GM21381 (cell line): ENCODE data around the gene TRIM3.

Experiments
- ATAC-seq: cut with Tn5 transposase; IDR thresholded peaks from one replicate; pipeline ENCODE4 v1.9.1; 2021; ENCODE audit warnings: mild to moderate bottlenecking, moderate library complexity; ENCODE audit not compliant: unreplicated experiment

The TRIM3 gene

DNA sequence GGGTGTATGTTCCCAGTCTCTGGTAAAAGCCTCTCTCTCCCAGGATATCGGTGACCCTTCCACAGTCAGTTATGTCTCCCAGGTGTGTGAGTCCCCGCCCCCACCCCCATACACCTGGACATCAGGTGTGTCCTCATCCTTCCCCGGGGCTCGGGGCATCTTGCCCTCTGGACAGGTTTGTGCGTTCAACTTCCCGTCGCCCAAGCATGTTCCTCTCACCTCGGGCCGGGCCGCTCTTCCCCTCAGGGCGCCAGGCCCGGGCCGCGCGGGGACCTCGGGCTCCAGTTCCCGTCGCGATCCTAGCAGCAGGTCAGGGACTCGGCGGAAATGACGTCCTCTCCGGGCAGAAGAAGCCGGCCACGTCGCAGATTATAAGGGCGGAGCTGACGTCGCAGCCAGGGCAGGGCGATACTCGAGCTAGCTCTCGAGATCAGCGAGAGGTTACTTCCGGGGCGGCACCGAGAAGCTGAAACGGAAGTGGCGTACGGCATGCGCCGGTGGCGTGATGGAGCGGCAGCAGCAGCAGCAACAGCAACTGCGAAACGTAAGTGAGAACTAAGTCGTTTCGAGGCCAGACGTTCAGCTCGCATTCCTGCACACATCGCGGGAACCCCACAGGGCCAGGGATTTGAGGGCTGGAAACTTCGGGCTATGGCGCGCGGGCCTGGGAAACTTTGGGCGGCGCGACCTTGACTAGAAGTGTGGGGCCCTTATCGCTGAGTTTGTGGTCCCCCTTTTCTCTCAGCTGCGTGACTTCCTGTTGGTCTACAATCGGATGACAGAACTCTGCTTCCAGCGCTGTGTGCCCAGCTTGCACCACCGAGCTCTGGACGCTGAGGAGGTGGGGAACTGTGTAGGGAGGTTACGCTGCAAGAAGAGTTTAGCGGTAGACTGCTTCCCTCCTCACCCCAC is 7.5 kb upstream of the TRIM3 start, which contains the start of the genes ARFIP2 and TIMM10B:
Gene ARFIP2, minus strand, starts transcription at position 320 of the 912 bp plus-strand sequence. CDS start 910 bp downstream, outside the sequence.
Gene TIMM10B, plus strand, starts transcription at position 490 of the 912 bp plus-strand sequence. Its CDS starts 16 bp downstream, at position 506.
- ATAC-seq = peak; percentile 99

DNA sequence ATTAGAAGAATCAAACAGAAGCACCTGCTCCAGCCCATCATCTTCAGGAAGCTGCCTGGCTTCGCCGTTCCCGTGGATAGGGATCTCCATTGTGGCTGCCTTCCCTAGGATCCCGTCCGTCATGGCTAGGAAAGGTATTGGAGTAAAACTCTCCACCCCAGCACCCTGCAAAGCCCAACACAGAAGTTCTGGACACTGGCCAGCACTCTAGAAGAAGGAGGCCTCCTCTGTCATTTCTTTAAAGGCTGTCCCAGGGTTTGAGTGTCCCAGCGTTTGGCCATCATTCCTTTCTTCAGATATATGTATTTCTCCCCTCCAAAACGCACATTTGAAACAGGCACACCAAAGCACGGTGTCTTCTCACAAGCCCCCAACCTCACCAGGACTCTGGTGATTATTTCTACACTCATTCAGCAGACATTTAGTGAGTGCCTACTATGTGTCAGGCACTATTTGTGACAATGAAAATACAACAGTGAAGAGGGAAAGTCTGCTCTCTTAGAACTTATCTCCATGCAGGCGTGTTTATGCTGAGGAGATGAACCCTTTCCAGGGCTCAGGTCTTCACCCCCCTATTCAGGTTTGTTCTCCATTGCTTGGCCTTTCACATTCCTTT is 6.7 kb upstream of the TRIM3 start:
- no peak for ATAC-seq

DNA sequence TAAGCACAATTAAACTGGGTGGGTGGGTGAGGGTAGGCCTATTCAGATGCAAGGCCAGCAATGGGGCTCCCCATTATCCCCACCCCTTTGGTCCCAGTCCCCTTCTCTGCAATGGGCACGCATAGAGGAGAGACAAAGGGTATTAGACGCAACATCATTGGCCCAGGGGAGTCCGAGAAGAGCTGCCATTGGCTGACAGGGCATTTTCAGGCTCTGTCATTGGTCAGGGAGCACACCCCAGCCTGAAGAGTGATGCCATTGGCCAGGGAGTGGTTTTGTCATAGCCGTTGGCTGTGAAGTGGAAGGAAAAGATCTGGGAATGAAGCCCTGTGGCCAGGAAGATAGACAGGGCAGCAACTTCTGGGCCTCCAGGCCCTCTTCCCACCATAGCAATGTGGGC is 2.8 kb upstream of the TRIM3 start:
- no peak for ATAC-seq

DNA sequence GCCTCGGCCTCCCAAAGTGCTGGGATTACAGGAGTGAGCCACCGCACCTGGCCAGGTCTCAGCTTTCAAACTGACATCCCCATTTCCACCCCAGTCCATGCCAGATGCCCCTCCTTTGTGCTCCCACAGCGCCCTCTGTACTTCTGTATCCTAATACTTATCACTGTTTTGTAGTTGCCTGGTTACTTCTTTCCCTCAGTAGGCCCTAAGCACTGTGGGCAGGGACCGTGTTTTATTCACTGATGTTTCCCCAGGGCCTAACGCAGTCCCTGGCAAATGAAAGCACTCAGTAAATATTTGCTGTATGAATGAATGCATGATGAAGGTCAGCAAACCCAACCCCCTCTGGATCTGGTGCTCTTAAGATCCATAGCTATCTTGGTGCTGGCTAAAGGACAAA is 2.2 kb upstream of the TRIM3 start:
- no peak for ATAC-seq

DNA sequence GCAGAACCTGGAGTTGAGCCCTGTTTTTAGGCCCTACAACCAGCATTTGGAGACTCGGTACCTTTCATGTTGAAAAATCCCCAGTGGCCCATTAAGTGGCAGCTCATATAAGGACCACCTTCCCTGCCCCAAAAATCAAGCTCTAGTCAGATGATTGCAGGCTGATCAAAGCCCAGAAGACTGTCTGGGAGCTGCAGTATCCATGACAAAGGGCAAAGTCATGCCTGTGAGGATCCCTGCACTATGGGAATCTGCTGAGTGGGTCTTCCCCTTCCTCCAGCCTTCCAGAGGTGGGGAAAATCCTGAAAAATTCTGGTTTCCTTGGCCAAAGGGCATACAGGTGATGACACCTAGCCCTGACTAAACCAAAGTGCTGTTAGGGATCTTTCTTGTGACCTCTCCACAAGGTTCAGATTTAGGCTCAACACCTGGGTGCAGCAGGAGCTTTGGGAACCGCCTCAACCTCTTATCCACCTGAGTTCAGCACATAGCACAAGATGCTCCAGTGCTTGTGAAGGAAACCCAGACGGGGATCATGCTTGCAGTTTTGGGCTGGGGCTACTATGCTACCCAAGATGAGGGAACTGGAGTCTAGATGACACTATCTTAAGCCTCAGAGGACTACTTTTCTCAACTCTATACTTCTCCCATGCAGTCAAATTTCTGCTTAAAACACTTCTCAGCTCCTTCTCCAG is 1.2 kb upstream of the TRIM3 start:
- ATAC-seq = no peak

DNA sequence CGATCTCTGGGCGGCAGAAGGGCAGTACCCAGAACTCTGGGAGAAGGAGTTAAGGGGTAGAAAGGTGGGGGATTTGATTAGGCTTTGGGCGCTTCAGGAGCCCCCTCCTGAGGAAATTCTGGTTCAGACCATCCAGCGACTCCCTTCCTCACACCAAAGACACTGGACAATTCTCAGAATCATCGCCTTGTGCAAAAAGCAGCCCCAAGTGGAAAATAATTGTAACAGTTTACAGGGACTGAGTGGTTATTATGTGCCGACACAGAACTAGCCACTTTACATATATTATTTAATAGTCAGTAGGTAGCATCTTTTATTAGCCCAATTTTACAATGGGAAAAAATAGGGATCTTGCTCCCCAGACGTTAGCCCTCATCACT is 662 bp upstream of the TRIM3 start:
- ATAC-seq = no peak

DNA sequence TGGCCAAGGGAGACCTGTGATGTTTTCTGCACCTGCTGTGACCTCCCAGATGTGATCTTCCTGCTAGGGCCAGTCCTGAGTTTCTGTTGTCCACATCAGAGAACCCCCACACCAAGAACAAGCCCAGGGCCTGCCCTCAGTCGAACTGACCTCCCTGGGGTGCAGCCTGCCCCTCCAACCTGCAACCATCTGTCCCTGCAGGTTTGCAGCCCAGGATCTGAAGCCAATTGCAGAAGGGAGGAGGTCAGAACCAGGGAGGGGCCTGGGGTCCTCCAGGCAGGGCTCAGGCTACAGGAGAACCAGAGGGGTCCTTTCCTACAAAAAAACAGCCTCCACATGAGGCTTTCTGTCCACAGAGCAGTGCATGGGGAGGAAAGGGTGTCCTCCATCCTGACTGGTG is 807 bp downstream of the TRIM3 start:
- ATAC-seq = no peak

DNA sequence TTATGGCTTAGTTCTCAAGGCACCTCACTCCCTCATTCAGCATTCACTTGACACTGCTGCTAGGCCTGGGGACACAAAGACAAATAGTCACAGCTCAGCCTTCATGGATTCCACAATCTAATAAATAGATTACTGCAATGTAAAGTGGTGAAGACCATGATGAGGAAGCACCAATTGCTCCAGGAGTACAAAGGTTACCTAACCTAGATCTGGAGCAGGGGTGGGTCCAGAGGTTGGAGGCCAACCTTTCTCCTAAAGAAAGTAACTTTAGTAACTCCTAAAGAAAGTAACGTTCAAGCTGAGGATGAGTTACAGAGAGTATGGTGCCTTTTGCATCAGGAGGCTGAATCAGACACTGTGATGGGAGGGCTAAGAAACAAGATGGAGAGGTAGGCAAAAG is 4.1 kb downstream of the TRIM3 start:
- no peak for ATAC-seq

DNA sequence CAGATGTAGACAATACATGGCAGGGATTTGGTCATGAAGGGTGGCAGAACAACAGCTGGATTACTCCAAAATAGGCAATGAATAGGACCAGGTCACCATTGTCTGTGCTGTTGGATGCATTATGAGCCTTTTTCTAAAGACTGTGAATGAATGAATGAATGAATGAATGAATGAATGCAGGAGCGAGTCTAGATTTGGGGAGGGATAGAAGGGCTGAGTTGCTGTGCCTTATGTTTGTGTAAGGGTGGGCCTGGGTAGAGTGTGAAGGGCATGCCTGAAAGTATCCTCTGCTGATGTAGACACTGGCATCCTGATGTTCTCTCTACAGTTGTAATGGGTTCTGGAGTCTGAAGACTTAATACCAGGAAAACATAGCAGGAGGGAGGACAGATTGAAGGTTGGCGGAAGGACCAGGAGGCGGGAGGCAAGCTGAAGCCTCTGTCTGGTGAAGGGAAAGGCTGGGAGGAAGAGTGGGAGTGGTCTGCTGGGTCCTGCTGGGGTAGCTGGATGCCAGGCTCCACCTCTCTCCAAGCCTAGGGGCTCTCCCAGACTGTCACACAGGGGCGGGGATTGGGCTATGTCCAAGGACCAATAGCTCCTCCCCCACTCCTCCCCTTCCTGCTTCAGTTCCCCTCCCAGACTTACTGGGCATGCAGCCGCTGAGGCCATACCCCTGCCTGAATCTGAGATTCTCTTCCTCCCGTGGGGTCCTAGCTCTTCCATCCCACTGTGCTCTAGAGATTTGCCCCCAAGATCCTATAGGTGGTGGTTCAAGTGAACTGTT is 4.8 kb downstream of the TRIM3 start:
- peak; percentile 48 for ATAC-seq

DNA sequence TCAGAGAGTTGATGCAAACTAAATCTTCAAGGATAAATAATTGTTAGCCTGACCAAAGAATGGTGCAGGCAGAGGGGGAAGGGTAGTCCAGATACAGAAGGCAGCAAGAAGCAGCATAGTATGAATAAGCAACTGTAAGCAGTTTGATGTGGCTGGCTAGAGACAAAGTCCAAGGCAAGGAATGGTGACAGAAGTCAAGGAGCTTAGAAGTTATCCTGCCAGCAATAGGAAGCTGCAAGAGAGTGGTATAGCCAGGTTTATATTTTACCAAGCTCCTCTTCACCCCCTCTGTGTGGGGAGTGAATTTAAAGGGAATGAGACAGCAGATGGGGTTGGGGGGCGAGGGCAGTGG is 14.7 kb downstream of the TRIM3 start:
- ATAC-seq = no peak

DNA sequence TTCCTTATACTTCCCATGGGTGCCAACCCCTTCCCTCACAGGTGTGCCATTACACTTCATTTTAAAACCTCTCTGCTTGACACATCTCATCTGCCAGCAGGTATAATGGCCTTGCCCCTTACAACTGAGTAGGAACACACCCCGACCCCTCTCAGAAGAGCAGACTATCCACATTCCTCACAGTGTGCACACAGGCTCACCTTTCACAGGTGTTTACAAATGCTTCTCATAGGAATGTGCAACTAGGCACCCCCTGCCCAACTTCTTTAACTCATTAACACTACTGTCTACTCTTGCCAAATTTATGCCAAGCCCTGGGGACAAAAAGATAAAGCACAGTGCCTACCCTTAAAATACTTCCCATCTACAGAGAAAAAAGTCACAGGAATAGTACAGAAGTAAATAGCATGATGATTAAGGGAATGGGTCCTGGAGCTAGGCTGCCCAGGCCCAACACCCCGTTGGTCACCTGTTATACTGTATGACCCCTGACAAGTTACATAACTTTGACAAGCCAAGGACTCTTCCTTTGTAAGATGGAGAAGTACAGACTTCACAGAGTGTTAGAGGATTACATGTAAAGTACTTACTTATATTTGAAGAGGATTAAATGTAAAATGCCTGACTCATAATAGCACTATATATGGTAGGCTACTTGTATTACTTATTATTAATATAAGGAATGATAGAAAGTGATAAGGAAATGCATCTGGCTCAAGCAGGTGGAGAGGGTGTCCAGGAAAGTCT is 15.2 kb downstream of the TRIM3 start:
- no peak for ATAC-seq

DNA sequence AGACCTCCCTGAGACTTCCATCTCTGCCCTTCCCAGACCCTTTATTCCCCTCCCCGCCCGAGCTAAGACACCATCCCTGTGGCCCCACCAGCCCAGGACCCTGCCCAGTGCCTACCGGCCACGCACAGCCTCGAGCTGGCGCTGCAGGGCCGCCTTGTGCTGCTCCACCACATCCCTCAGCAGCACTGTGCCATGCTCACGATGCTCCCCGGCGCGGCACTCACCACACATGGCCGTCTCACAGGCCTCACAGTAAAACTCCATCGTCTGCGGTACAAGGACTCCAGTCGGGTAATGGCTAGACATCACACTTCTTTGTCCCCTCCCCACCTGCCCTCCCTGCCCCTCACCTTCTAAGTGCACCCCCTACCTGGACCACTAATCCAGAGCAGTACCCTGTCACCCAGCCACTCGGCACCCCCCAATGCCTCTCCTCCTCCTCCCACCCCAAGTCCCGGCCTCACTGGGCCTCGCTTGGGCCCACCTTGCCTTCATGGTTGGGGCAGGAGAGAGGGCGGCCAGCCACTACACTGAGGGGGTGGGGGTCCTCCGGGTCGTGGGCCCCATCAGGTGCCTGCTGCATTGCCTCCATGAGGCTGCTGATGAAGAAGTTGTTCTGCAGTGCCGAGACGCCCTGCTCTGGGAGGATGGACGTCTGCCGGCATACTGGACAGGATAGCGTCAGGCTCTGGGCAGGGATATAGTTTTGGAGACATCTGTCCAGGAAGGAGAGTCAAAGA is 16.0 kb downstream of the TRIM3 start:
- ATAC-seq = no peak

DNA sequence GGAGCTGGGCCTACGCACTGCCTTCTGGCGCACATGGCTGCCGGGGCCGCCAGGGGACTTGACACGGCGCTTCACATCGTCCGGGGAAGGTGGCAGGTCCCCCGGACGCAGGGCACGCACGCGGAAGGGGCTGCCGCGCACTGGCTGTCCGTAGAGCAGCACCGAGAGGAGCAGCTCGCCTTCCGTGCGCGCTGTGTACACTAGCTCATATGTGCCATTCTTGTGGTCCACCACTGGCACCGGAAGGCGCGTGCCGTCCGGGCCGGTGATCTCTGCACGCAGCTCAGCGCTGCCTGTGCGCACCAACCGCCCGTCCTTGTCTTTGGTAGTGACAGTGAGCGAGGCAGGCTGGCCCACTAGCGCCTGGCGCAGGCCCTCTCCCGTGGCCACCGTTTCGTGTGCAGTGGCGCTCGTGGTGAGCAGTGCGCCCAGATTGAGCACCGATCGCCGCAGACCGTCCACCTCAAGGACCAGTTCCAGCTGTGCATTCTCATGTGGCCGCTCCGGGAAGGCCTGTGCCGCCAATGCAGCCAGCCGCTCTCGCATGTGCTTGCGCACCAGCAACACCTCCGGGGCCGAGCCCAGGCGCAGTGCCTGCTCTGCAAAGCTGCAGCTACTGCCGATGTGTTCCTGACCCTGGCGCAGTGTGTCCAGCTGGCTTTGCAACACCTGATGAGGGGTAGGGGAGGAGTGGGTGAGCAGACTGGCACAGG is 17.2 kb downstream of the TRIM3 start:
- no peak for ATAC-seq

DNA sequence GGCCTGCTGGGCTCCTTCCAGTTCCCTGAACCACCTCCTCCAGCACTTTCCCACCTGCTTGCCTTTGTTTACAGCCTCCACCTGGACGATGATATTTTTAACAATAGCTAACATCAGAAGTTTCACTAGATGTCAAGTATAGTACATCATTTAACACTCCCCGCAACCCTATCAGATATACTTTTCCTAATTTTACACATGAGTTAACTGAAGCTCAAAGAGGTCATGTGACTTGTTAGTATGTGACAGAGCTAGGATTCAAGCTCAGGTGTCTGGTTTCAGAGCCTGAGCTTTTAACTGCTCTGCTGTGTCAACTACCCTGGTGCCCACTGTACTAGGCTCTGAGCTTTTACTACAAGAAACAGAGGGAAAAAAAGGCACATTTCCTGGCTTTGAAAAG is 18.7 kb downstream of the TRIM3 start:
- no peak for ATAC-seq

DNA sequence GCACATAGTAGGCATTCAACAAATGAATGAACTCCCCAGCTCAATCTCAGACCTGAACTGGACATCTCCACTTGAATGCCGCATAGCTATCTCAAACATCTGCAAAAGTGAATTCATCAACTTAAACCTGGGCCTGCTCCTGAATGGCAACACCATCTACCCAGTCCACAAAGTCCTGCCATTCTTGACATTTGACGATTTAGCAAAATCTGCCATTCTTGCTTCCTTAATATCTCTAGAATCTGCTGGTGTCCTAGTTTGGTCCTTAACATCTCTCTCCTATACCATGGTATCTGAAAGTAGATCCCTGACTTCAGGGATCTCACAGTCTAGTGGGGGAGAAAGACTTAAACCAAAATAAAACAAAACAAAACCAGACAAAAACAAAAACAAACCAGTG is 20.6 kb downstream of the TRIM3 start:
- ATAC-seq = no peak

DNA sequence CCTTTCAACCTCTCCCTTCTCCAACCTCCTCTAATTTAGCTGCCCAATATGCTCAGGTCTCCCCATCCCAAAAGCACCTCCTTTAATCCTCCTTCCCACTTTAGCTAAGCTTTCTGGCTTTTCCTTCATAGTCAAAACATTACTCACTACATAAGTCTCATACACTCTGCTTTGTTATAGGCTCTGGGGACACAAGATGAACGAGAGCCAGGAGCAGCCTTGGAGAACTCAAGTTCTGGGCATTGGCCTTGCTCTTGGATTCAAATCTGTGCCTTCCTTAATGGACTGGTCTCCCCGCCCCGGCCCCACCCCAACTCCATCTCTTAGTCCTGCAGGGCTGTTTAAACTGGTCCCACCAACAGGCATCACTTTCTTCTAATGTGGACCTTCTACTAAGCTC is 21.5 kb downstream of the TRIM3 start:
- no peak for ATAC-seq

DNA sequence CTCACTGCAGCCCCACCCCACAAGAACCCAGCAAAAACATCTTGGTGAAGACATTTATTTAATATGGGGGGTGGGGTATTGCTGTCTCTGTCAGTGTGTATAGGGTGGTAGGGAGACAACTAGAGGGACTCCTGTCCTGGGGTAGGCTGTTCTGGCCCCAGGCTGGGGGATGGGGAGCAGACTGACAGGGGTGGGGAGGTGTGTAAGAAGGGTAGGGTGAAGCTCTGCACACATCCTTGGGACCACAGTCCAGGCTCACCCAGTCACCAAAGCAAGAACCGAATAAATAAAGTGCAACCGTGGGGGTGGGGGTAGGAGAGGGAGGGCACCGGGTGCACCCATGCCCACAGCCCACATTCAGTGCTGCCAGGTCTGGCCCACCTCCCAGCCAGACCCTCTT is 25.2 kb downstream of the TRIM3 start:
- no peak for ATAC-seq

DNA sequence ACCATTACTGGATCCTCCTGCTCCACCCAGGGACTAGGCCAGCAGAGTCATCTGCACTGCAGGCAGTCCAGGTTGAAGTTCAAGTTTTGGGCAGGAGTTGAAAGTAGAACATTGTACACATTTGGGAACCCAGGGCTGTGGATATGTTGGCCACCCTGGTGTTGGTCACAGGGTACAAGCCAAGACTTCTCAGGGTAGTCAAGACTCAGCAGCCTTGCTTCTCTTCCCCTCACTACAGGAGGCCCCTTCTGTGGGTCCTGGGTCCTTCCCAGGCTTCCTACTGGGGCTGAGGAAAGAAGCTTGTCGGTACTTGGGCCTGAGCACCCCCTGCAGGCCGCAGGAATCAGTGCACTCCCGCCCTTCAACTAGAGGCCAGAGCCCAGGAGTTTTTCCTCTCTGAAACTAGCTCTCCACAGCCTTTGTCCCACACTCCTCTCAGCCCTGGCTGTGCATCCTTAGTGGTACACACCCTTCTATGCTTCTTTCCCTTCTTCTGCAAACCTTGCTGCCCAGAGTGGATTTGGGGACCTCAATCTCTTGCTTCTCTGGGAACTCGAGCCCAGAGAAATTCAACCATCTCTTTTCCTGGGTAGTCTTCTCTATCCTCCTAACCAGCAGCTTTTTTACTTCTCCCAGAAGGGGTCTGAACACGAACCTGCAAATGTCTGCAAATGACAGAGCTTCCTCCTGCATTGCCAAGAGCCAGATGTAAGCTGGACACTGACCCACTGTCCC is 30.3 kb downstream of the TRIM3 start:
- ATAC-seq = peak; percentile 88
